NCI-H146 (cell line): ENCODE measurements around the gene MPV17L2.
A peak's percentile ranks its signal among the peaks of the same experiment; 100 is the strongest.
"Not testable (repeated sequence)": the region's sequence is repeated elsewhere in the genome, so short reads cannot be mapped to it uniquely, and the experiment has no call there.

Source experiments
- DNase-seq: peaks from one replicate; lab custom pipeline; 2025; lab: John Stamatoyannopoulos, UW

MPV17L2 gene

GRCh38 chr19:18193388-18194180, 566 bp downstream of the MPV17L2 start:
- no peak for DNase-seq

DNA sequence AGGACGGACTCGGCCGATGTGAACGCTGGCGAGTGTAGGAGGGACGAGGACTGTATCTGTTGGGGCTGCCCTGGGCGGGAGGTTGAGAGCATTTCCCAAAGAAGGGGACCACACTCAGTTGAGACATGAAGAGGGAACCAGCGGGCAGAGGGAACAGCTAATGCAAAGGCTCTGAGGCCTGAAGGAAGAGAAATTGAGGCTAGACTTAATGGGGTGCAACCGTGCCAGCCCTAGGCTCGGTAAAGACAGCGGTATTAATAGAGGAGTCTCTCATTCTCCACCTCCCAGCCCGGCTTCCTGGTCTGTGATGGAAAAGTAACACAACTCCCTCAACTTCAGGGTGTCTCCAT, 1.1 kb downstream of the MPV17L2 start:
- no peak for DNase-seq

GRCh38 chr19:18194554-18195238, 1.7 kb downstream of the MPV17L2 start:
- no peak for DNase-seq

- no peak for DNase-seq
Observed at GRCh38 chr19:18196511-18196845, 3.5 kb downstream of the MPV17L2 start.

DNA sequence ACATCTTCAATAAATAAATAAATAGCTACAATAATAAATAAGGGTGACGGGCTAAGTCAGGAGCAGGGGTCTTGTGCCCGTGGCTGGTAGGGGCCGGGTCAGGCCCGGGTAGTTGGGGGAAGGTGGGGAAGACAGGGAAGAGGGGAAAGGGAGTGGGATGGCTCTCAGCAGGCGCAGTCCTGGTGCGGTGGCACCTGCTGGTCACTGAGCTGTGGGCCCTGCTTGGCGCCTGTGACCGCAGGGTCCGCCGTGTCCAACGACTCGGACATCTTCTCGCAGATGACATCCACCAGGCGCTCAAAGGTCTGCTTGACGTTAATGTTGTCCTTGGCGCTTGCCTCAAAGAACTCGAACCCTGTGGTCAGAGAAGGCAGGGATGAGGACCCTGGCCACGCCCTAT, 4.3 kb downstream of the MPV17L2 start:
- DNase-seq, result no peak

DNA sequence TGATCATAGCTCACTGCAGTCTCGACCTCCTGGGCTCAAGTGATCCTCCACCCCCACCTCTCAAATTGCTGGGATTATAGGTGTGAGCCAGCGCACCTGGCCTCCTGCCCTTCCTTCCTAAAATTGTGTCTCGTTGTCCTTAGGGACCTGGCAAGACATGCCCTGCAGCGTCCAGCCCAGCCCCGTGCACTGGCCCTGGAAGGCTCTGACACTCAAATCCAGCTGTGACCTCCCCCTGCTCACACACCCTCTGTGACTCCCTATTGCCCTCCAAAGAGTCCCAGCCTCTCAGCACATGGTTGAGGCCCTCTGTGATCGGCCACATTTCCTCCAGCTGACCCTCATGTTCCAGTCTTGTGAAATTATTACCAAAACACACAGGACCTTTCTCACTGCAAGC, 4.9 kb downstream of the MPV17L2 start:
- DNase-seq, result no peak

DNA sequence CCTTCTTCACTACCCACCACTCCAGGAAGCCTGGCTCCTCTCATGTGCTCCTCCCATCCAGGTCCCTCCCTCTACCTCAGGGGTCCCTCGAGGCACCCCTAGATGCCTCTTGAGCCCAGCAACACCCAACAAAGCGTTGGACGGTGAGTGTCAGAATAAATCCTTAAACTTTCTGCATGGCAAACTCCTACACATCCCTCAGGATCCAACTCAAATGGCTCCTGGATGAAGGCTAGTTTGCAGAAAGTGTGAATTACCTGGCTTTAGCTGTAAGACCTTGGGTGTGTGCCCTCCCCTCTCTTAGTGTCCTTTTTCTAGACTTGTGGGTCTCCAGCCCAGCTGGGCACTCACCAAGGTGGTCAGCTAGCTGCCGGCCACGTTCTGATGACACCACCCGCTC, 5.4 kb downstream of the MPV17L2 start:
- DNase-seq, result no peak

- DNase-seq, result no peak
Observed at GRCh38 chr19:18202397-18202777, 9.4 kb downstream of the MPV17L2 start.

DNA sequence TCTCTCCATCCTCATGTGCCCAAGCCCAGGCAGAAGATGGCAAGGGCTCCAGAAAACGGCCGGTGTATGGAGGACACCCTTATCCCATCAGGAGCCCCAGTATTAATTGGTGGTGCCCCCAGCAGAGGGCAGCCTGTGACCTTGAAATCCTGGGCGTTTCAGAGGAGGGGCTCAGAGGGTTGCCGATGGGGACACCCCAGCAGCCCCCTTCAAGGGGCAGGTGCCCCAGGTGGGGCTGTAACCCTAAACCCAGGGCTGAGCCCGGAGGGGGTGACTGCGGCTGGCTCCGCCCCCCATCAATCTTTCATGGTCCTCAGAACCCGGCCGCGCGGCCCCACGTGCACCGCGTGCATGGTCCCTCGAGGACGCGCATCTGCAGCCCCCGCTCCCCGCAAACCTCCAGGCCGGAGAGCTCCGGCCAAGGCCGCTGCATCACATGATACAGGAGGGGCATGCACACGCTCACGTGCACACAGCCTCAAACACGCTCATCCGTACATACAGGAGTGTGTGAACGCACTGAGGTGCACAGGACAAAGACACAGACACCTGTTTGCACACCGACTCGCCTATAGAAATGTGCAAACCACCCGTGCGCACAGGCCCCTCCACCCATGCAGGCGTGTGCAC, 9.9 kb downstream of the MPV17L2 start:
- DNase-seq, result peak; percentile 44

DNA sequence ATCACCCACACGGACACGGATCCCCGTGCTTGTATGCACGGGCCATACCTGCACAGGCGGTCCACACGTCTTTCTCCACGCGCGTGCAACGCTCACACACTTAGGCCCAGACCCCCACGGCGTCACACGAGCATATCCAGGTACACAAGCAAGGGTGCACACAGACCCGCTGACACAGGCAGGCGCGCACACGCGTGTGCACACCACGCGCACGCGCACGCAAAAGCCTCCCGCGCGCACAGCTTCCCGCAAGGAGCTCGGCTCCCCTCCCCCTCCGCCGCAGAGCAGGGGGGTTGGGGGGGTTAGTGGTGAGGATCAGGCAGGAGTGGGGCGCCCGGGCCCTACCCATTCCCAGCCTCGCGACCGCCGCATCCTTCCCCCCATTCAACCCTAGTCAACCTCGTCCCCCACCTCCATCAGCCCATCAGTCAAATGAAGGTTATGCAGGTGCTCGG, 10.4 kb downstream of the MPV17L2 start:
- peak; percentile 61 for DNase-seq

DNA sequence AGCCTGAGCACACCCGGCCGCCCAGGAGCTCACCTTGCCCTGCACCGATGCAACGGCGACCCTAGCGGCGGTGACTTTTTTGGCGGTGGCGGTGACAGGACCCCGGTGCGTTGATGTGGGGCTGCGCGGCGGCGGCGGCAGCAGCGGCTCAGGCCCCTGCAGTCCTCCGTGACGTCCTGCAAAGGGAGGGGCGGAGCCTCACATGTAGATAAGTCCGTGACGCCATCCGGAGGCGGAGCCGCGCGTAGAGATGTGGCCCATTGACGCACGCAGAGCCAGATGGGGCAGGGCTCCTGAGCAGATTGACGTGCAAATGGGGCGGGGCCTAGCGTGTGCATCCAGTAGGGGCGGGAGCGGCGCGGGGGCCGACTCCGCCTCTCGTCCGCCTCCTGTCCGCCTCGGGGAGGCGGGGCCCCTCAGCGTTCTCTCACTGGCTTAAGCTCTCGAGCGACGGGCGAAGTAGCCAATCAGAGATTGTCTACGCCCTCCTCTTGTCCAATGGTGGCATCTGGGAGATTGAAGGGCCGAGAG, 10.9 kb downstream of the MPV17L2 start, which contains the start of gene RAB3A:
Gene RAB3A (minus strand): TSS at position 180 of the 531 bp plus-strand sequence. CDS start 1,302 bp downstream, outside the sequence.
- peak; percentile 100 for DNase-seq

DNA sequence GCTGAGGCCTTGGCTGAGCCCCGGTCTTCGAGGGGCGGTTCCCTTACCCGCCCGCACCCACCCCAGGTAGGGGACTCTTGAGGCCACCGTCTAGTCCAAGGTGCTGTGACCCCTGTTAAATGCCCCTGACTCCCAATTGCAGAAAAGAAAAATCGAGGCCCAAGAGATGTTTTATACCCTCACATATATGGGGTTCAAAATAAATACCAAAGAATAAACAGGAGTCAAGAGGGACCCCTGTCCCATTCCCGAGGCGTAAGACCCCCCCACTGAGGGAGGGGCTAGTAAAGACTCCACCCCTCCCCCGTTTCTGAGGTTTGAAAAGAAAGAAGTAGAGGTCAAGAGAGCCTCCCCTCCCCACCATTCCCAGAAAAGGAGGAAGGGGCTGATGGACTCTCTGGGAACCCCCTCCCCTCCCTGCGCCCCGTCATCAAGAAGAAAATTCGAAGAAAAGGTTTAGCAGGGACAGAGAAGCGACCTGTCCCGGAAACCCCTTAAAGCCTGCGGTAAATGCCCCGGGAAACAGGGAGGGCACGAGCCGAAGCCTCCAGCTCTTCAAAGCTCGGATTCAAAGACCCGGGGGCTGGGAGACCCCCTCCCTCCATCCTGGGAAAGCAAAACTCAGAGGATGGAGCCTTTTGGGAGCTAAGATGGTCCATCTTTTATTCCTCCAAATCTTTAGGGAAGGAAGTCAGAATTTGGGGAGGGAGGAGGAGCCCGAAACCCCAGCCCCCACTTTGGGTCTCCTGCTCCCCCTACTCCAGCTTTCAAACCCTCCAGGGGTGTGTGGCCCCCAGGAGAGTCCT, 11.6 kb downstream of the MPV17L2 start:
- DNase-seq, result peak; percentile 89

DNA sequence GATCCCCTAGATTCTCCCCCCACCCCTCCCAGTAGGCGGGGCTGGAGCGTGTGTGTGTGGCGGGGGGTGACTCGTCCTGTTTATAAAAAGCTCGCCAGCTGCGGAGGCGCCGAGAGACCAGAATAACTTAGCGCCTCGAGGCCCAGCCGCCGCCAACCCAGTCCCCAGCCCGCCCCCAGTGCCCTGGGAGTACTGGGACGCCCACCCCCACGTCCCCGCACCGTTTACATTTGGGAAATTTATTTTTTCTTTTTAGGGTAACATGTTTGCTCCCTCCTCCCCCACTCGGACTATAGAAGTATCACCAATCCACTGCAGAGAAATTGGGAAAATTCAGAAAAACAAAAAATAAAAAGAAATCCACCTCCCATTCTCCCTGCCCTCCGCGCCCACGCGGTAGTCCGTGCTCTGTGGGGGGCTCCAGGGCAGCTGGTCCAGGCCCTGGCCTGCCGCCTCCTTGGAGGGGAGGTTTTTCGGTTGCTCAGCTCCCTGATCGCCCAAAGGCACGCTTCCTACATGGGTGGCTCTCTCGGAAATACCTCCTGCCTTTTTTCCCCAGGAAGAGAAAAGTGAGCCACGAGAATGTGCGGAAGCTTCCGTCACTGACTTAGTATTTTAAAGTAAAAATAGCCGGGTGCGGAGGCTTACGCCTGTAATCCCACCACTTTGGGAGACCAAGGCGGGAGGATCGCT, 12.3 kb downstream of the MPV17L2 start:
- DNase-seq, result peak; percentile 74

DNA sequence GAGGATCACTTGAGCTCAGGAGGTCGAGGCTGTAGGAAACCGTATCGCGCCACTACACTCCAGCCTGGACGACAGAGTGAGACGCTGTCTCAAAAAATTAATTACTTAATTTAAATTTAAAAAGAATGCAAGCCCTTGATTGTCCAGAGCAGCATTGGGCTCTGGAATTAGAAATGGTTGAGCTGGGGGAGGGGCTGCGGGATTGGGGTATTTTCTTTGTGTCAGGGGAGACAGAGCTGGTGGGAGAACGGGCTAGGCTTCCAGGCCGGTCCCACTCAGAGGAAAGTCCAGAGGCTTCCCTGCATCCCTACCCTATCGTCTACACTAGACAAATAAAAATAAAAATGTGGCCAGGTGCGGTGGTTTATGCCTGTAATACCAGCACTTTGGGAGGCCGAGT, 13.0 kb downstream of the MPV17L2 start:
- no peak for DNase-seq

DNA sequence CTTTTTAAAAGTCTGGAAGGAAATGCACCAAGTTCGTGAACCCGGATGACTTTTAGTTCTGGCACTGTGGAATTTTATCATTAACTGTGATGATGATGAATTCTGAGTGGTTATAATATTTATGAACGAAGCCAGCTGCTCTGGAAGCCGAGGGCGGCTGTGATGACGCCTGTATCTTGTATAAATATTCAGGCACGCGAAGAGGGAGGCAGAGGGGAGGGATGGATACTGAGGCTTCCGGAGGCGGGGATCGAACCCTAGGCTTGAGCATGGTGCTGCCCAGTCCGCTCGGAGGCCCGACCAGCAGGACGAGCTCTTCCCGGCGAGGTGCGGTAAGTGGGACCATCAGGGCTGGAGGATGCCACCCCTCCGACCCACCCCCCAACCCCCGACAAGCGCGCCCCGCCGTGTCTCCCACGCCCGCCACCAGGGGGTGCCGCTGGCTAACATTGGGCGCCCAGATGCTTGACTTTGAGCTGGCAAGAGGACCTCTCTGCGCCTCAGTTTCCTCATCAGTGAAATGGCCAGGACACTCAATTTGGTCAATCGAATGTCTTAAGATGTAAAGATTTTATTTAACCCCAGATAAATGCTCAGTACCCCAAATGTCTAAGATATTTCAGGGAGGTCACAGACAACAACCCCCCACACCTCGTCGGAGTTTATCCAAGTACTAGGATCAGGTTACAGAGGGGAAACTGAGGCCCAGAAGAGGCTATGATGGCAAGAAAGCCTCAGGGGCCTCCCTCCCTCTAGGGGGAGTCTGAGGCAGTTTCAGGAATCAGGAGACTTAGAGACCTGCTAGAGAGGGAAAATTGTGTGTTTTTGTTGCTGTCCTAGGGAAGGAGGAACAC, 15.3 kb downstream of the MPV17L2 start:
- DNase-seq, result no peak

DNA sequence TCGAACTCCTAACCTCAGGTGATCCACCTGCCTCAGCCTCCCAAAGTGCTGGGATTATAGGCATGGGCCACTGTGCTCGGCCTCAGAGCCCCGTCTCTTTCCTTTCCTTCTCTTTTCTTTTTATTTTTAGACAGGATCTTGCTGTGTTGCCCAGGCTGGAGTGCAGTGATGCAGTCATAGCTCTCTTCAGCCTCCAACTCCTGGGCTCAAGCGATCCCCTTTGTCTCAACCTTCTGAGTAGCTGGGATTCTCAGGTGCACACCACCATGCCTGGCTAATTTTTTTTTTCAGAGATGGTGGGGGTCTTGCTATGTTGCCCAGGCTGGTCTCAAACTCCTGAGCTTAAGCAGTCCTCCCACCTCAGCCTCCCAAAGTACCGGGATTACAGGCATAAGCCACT, 16.9 kb downstream of the MPV17L2 start:
- not testable (repeated sequence) for DNase-seq

GRCh38 chr19:18211683-18212082, 18.7 kb downstream of the MPV17L2 start:
- no peak for DNase-seq

GRCh38 chr19:18214779-18215433, 21.9 kb downstream of the MPV17L2 start:
- no peak for DNase-seq

- DNase-seq, result no peak
Observed at GRCh38 chr19:18216789-18217188, 23.8 kb downstream of the MPV17L2 start.

- DNase-seq, result no peak
Observed at GRCh38 chr19:18218159-18218558, 25.1 kb downstream of the MPV17L2 start.
